CD4-positive, alpha-beta T cell treated with Interleukin-2 at 100 ng/mL for 4 hours (primary cell): ENCODE results near the gene LRRFIP2.
A peak's percentile ranks its signal among the peaks of the same experiment; 100 is the strongest.
"Not testable (repeated sequence)": the region's sequence is repeated elsewhere in the genome, so short reads cannot be mapped to it uniquely, and the experiment has no call there.

Source experiments
- DNase-seq: peaks from one replicate; pipeline ENCODE4 v3.0.0-alpha.2; 2020; ENCODE audit warnings: low spot score

The LRRFIP2 gene

DNA sequence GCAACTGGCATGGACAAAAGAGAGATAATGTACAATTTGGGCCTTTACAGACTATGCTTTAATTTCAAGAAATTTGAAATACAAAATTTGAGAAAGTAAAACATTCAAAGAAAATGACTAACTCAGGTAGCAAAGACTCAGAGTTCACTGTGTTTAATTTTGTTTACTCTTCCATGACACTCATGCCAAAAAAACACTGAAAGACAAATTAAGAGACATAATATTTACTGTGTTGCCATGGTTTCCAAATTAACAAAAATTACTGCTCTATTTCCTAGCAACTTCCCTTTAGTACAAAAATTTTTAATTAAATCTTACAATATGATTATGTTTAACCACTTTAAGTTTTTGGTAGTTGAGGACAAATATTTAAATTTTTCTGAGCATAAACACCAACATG lies 29.6 kb downstream of the LRRFIP2 start:
- peak; percentile 26 for DNase-seq

DNA sequence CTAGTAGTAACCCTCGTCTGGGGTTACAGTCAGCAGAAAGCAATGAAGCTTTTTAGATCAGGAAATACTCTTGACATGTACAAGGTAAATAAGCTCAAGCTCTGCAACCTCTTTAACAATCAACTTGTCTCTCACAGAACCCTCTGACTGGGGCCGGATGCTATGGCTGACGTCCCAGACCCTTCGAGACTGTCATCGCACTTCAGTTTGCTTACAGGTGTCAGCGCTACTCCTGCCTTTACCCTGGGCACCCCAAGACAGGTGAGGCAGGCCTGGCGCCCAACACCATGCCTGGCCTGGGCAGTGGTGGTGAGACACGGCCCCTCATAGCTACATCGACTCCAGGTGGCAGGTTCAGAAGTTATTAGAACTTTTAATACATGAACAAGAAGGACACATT lies 30.6 kb downstream of the LRRFIP2 start:
- DNase-seq = no peak

DNA sequence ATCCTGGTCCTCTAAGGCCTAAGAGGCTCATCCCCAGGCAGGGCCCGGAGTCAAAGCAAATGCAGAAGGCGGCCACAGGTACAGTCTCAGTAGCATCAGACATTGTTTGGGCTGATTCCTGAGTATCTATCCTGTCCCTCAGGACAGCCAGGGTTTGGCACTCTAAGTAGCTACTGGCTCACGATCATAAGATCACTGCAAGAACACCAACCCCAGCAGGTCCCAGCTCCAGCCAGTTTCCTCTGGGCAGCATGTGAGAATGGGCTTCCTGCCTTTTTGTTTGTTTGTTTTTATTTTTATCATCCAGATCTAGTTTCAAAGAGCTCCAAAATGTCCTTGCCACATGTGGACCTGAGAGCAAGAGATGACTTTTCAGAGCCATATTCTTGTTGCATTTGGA lies 32.7 kb downstream of the LRRFIP2 start:
- no peak for DNase-seq

DNA sequence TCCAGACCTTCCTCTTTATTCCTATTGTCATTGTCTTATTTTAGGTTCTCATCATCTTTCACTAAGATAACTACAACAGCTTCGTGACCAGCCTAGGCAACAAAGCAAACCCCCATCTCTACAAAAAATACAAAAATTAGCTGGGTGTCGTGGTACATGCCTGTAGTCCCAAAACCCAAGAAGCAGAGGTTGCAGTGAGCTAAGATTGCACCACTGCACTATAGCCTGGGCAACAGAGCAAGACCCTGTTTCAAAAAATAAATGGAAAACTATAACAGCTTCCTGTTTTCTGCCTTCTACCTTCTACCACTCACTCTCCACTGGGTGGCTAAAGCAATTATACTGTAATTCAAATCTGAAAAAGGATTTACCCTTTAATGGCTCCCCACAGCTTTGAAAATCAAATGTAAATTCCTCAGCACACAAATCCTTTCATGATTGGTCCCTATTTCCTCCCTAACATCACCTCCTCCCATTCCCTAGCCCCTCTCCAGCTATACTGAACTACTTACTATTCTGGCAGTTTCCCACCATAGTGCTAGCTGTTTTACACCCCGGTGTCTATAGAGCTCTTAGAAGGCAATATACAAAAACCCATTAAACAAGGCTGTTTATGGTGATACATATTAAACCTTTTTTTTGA lies 33.4 kb downstream of the LRRFIP2 start:
- no peak for DNase-seq

DNA sequence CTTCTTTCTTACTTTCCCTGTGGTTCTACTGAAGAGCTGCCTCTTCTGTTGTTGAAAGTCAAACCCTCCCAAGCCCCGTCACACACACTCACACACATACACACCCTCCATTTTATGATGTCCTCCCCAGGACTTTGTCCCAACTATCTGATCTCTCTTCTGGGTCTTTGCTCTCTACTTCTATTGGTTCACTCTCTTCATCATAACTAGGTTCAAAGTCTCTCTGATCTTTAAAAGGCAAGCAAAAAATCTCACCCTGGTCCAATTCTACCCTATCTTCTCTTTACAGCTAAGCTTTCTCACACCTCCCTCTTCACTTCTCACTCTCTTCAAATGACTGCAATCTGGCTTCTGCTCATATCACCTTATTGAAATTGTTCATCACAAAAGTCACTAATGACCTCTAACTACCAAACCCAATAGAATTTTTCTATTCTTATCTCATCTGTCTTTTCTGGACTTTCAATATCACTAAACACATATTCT lies 34.8 kb downstream of the LRRFIP2 start:
- DNase-seq = no peak

DNA sequence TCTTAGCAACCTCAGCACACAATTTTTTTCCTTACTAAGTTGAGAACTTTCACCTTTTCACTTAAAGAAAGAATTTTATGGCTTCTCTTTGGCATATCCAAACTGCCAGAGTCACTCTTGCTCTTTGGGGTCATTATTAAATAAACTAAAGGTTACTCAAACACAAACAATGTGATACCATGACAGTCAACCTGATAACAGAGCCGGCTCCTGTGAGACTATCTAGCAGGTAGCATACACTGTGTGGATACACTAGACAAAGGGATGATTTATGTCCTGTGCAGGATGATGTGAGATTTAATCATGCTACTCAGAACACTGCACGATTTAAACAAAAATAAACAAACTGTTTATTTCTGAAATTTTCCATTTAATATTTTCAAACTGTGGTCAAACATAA lies 35.6 kb downstream of the LRRFIP2 start:
- DNase-seq = no peak

DNA sequence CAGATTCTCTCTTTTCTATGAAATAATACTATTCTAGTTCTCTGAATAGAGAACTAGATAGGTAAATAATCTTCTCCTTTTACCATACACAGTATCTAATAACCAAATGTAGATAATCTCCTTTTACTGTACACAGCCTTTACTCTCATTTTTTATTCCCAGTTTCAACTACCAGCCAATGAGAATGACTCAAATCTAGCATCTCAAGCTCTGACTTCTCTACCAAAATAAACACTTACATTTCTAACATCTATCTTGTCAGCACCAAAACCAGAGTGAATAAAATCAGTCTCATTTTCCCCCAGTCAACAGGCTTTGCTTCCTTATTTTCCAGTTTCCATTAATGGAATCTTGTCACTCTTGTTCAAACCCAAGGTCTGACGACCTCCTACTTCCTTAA lies 36.9 kb downstream of the LRRFIP2 start:
- DNase-seq = no peak

DNA sequence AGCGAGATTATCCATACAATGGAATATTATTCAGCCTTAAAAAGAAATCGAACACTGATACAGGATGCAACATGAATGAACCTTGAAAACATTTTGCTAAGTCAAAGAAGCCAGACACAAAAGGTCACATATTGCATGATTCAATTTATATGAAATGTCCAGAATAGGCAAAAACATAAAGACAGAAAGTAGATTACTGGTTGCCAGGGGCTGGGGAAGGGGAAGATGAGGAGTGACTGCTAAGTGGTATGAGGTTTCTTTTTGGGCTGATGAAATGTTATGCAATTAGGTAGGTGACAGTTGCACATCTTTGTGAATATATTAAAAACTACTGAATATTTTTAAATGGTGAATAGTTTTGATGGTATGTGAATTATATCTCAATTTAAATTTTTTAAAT lies 38.3 kb downstream of the LRRFIP2 start:
- no peak for DNase-seq

DNA sequence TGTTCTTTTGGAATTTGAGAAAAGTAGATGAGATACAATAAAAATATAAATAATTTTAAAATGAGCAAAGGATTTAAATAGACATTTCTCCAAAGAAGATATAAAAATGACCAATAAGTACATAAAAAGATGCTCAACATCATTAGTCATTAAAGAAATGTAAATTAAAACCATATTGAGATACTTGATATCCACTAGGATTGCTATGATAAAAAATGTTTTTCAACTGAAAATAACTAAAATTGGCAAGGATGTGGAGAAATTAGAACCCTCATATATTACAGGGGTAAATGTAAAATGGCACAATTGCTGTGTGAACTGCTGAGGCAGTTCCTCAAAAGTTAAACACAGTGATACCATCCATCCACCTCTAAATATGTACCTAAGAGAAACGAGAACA lies 38.8 kb downstream of the LRRFIP2 start:
- no peak for DNase-seq

DNA sequence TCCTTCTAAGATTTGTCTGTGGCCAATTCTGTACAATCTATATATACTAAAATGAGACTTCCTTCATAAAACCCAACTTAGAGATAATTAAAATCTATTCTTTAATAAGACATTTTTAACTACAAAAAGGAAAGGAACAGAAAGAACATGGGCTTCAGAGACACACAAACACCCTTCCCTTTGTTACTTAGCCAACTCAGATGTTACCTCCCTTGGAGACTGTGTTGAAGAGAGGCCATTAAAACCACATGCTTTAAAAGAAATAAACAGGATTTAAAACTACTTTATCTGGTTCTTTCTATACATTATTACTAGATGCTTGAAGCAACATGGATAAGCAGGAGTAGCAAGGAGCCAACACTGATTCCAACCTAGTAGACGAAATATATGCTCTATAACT lies 42.0 kb downstream of the LRRFIP2 start:
- DNase-seq = no peak

DNA sequence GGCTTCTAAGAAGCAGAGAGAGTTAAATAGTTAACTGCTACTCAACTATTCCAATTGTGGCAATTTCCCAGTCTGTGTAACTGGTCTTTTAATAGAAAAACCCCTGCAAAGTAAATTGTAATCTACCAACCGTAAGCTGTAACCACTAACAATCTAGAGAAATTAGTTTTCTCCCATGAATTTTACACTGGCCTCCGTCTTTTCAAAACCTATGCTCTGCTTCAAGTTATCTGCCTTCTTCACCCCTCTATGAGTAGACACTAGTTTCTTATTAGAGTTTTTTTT lies 42.6 kb downstream of the LRRFIP2 start:
- no peak for DNase-seq

DNA sequence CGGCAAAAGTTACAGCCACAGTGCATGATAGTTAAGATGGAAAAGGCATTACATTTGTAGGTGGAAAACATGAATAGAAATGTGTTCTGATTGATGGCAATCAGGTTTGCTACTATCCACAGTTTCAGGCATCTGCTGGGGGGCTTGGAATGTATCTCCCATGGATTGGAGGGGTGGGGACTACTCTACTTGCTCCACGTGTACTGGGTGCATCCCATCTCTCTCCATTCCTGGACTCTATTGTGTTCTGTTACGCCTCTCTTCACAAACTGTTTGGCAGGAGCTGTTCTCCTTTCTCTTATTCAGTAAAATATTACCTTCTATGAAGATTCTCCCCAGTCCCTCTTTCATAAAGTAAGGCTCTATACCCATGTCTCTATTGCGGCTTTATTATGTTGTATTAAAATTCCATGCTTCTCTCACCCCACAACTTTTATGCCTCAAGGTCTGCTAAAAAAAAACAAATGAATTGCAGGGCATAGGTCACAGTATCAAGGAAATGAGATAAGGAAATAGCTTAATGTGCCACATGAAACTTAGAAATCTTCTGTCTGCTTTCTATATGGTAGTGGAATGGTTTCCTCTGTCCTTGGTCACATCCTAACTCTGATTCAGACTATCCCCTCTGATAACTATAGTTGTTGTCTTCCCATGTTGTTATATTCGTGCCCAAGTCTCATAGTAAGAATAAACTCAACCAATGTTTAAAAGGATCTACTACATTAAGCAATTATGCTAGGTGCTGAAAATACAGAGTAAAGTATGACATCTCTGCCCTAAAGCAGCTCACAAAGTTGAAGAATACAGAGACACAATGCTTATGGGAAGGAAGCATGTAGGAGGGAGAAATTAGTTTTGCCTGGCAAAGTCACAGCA lies 43.2 kb downstream of the LRRFIP2 start:
- no peak for DNase-seq

DNA sequence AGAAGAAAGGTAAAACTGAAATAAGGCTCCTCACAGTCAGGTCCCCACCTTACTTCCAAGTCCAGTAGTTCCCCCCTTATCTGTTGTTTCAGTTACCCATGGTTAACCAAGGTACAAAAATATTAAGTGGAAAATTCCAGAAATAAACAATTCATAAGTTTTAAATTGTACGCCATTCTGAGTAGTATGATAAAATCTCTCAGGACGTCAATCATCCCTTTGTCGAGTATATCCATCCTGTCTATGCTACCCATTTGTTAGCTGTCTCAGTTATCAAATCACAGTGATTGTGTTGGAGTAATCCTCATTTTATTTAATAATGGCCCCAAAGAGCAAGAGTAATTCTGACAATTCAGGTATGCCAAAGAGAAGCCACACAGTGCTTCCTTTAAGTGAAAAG lies 43.9 kb downstream of the LRRFIP2 start:
- no peak for DNase-seq

DNA sequence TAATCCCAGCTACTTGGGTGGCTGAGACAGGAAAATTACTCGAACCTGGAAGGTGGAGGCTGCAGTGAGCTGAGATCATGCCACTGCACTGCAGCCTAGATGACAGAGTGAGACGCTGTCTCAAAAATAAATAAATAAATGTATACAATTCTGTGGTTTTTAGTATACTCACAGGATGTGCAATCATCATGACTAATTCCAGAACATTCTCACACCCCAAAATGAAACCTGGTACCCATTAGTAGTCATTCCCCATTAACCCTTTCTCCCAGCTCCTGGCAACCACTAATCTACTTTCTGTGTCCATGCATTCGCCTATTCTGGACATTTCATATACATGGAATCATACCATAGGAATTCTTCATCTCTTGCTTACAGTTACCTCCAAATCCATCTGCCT lies 44.5 kb downstream of the LRRFIP2 start:
- peak; percentile 26 for DNase-seq

DNA sequence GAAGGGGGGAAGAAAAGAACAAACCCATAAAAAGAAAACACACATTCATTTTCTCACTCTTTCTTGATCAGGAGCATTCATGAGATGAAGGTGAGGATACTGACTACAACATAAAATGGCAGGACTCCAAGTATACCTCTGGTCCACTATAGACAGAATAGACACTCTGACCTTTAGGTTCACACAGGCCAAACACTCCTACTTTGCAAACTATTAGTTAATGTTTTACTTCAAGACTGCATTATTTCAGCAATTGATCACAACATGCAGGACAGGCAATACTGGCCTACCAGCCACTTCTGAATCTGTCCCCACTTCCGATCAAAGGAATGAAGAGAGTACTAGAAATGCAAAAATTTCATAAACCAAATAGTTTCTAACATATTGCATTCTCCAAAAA lies 47.0 kb downstream of the LRRFIP2 start:
- DNase-seq = no peak

DNA sequence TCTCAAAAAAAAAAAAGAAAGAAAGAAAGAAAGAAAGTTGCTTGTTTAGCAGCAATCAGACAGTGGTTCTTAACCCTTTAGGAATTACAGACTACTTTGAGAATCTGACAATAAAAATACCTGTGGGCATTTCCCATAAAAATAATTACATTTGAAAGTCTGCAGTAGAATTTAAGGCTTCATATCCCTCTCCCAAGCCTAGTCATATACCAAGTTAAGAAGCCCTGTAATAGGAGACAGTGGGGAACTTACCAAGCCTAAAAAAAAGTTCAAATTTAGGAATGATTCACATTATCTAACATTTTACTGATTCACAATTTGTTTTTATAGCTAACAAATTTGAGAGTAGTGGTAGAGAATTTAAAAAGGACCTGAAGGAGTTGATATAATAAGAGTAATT lies 47.5 kb downstream of the LRRFIP2 start:
- DNase-seq = no peak

DNA sequence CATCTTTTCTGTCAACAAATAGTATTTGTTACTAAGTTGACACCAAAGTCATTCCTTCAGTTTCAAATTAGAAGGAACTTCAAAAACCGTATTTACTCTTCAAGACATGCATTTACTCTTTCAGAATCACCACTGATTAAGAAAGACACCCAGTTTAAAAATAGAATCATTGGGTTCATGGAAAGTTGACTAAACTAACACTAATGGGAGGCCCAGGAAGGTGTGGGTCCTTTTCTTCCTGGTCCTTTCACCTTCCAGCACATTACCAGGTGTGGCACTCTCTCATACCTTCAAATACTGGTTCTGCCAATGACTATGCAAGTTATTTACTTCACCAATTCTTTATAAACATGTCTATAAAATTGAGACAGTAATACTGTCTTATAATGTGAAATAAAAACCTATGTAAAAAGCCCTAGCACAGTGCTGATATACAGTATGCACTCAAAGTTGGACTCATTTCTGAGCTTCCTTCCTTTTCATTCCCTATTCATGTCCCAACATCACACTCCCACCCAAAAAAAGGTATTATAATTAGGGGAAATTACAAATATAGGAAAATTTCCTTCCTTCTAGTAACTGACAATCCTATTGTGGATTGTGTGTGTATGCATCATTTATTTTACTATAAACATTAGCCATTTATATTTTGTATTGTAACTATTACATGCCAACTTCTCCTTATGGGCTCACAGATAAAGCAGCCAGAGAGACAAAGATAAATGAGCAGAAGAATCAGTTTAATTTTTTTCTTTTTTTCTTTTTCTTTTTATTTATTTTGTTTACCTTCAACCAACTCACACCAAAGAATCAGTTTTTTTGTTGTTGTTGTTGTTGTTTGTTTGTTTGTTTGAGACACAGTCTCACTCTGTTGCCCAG lies 48.9 kb downstream of the LRRFIP2 start:
- no peak for DNase-seq

DNA sequence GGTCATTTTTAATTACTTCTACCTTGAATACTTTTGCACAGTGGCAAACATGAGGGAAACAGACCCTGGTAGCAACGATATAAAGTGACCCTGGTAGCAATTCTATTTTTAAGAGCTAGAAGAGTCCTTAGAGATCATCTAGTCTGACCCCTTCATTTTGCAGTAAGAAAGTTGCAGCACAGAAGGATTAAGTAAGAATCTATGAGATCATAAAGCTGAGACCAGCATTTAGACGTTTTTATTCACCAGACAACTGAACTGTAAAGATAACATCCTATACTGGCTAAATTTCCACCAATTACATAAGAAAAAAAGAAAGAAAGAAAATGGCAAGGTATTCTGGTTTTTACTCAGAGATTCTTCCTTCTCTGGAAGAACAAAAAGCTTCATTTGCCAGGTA lies 49.9 kb downstream of the LRRFIP2 start:
- no peak for DNase-seq

DNA sequence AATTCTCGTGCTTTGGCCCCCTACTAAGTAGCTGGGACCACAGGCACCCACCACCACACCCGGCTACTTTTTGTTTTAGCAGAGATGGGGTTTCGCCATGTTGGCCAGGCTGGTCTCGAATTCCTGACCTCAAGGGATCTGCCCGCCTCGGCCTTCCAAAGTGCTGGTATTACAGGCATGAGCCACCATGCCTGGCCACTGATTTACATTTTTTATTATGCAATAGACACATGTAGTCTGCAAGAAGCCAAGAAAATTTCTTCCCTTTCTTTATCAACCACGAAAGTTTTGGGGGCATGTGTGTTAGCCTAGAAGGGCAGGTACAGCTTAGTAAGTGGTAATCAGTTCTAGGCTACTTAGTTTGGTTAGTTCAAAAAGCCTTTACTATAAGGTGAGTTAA lies 51.1 kb downstream of the LRRFIP2 start:
- DNase-seq = no peak

DNA sequence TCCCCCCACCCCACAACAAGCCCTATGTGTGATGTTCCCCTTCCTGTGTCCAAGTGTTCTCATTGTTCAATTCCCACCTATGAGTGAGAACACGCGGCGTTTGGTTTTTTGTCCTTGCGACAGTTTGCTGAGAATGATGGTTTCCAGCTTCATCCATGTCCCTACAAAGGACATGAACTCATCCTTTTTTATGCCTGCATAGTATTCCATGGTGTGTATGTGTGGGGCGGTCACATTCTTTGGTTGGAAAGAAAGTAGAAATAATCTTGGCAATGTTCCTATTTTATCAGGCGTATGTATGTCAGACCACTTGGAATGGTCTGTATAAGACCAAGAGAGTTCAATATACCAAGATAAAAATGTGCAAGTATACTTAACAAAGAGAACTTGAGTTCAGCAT lies 52.3 kb downstream of the LRRFIP2 start:
- DNase-seq = not testable (repeated sequence)

DNA sequence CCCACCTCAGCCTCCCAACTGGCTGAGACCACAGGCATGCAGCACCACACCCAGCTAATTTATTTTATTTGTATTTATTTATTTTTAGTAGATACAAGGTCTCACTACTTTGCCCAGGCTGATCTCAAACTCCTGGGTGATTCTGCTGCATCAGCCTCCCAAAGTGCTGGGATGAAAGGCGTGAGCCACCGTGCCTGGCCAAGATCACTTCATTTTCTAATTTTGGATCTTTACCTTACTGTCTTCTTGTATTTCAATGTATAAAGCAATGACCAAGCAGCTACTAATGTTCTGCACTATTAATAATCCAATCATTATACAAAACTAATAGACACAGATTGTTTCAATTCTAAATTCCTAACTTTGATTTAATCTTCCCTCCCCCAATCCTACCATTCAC lies 56.2 kb downstream of the LRRFIP2 start:
- DNase-seq = no peak

DNA sequence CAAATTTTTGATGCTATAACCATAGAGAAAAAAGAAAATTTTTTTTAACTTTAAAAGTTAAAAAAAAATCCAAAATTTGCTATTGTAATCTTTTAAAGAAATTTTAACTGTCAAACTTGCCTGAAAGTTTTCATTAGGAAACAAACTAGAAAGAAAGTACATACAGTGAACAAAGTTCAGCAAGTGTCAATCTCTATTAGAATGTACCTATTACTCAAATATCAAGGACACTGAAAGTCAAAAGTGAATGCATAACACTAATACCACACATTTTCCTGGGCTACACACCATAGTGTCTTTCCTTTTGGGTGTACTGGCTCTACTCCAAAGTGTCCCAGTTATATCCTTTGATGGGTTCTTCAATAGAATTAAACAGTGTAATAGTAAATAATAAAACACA lies 56.8 kb downstream of the LRRFIP2 start:
- no peak for DNase-seq

DNA sequence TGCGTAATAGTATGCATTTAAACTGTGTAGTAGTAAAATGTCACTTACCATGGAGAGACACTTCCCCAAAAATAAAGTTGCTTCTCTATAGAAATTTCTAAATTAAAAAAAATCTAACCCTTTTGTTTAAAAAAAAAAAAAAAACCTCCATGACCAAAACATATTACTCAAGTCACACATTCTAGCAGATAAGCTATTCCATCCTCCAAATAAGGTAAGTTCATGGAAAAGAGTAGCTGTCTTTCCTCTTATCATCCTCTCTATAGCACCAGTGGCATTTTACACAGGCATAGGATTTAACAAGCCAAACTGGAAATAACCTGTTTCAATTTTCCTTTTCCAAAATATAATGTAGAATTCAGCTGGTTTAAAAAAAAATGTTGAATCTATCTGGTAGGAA lies 57.4 kb downstream of the LRRFIP2 start:
- no peak for DNase-seq
